ENCODE data around the gene PSMC2. TPM values are rescaled to one million over a fixed set of nuclear protein-coding genes. Genes with fewer than 3 reads are reported as not detected.

The PSMC2 gene
- polyA plus RNA-seq, 3 donors from 2014 or later = 115 to 185 (median 126) TPM

Other genes with a start within 250 kb of the PSMC2 start
- gene NAPEPLD, start 198.5 kb upstream of the PSMC2 start, polyA plus RNA-seq = 10 to 100 TPM in 1 of 3 donors, 1 to 10 TPM in 2; 1.4 to 10.2 (median 4.1) TPM
- 10 to 100 TPM; 43.0 to 60.7 (median 54.8) TPM for gene PMPCB, start 50.2 kb upstream of the PSMC2 start, polyA plus RNA-seq
- 10 to 100 TPM in 2 of 3 donors, 1 to 10 TPM in 1; 6.8 to 23.2 (median 15.1) TPM for gene DNAJC2, start 2.9 kb upstream of the PSMC2 start, polyA plus RNA-seq
- not detected for gene SLC26A5, start 98.6 kb downstream of the PSMC2 start, polyA plus RNA-seq